HG02970 (cell line): ENCODE data around the gene POTED.
"Not testable (repeated sequence)": the region's sequence is repeated elsewhere in the genome, so short reads cannot be mapped to it uniquely, and the experiment has no call there.

Source experiments
- ATAC-seq: cut with Tn5 transposase; IDR thresholded peaks from one replicate; pipeline ENCODE4 v1.9.1; 2021; ENCODE audit warnings: mild to moderate bottlenecking, moderate library complexity, moderate number of reproducible peaks; ENCODE audit not compliant: unreplicated experiment, low FRiP score

POTED gene

GRCh38 chr21:13609477-13609876 lies at the start of gene POTED:
Gene POTED, plus strand, starts transcription at chr21:13609777. Its CDS starts 452 bp downstream, at chr21:13610229.
- ATAC-seq = not testable (repeated sequence)

GRCh38 chr21:13650101-13650500 lies 40.5 kb downstream of the POTED start:
- not testable (repeated sequence) for ATAC-seq

GRCh38 chr21:13651746-13652145 lies 42.2 kb downstream of the POTED start:
- ATAC-seq = not testable (repeated sequence)
